ENCODE measurements around the gene NOS3.
A peak's percentile ranks its signal among the peaks of the same experiment; 100 is the strongest.

NOS3 gene

DNA sequence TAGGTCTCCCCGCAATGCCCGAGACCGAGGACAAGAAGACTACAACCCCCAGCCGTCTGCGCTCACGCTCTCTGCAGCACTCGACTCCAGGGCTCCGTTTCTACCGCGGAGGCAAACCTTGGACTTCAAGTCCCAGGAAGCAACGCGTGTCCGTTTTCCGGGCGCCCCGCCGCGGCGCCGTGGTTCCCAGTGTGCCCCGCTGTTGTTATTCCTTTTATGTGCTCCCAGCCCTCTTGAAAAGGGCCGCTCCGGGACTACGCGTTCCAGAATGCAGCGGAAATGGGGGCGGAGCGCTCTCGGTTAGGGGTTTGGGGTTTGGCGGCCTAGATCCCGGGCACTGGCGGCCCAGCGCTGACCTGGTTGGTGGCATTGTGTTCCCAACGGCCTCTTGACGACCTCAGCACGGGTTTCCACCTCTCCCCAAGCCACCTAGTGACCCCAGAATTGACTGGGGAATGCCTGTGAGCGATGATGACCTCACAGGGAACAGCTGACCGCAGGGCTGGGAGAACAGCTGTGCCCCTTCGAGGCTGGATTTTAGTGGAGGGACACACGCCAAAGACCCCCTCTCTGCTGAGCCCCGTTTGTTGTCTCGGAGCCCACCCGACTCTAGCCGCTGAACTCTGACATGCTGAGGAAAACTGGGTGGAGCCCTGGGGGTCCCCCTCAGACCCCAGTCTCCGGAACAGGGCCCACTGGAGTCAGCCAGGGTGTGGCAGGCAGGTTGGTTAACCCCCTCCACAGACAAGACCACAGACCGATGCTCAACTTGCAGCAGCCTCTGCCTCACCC, 67.4 kb downstream of the NOS3 start:
- TF ChIP-seq, protein P1, sequence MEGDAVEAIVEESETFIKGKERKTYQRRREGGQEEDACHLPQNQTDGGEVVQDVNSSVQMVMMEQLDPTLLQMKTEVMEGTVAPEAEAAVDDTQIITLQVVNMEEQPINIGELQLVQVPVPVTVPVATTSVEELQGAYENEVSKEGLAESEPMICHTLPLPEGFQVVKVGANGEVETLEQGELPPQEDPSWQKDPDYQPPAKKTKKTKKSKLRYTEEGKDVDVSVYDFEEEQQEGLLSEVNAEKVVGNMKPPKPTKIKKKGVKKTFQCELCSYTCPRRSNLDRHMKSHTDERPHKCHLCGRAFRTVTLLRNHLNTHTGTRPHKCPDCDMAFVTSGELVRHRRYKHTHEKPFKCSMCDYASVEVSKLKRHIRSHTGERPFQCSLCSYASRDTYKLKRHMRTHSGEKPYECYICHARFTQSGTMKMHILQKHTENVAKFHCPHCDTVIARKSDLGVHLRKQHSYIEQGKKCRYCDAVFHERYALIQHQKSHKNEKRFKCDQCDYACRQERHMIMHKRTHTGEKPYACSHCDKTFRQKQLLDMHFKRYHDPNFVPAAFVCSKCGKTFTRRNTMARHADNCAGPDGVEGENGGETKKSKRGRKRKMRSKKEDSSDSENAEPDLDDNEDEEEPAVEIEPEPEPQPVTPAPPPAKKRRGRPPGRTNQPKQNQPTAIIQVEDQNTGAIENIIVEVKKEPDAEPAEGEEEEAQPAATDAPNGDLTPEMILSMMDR (IDR thresholded peaks at IDR 0.05; ENCODE audit: low read depth, low read length), result no peak
- H3K4me3 ChIP-seq (ENCODE audit: low read depth, low read length), result peak overlapping the region; percentile 64
- DNase-seq (ENCODE audit: low read depth, low spot score), result peak; percentile 100
- in situ Hi-C loops (cut with HindIII; ENCODE audit: low sequenced_read_pairs), result no loop called here

GRCh38 chr7:151058781-151059366, 68.1 kb downstream of the NOS3 start:
- in situ Hi-C loops (cut with HindIII; ENCODE audit: low sequenced_read_pairs), result no loop called here
- TF ChIP-seq, protein P1 (IDR thresholded peaks at IDR 0.05; ENCODE audit: low read depth, low read length), result no peak
- peak overlapping the region; percentile 41 for H3K4me3 ChIP-seq (ENCODE audit: low read depth, low read length)
- peak; percentile 36 for DNase-seq (ENCODE audit: low read depth, low spot score)

GRCh38 chr7:151059367-151060112, 68.7 kb downstream of the NOS3 start, which contains the start of gene SLC4A2:
Gene SLC4A2, plus strand, starts transcription at chr7:151059589. Its CDS starts 2,399 bp downstream, at chr7:151061988.
- peak; percentile 69 for DNase-seq (ENCODE audit: low read depth, low spot score)
- peak within 1 kb of the TSS; percentile 85 for H3K4me3 ChIP-seq (ENCODE audit: low read depth, low read length)
- TF ChIP-seq, protein P1 (IDR thresholded peaks at IDR 0.05; ENCODE audit: low read depth, low read length), result peak; percentile 62
- in situ Hi-C loops (cut with HindIII; ENCODE audit: low sequenced_read_pairs), result no loop called here

- in situ Hi-C loops (cut with HindIII; ENCODE audit: low sequenced_read_pairs), result no loop called here
- peak overlapping the region; percentile 85 for H3K4me3 ChIP-seq (ENCODE audit: low read depth, low read length)
- TF ChIP-seq, protein P1 (IDR thresholded peaks at IDR 0.05; ENCODE audit: low read depth, low read length), result no peak
- DNase-seq (ENCODE audit: low read depth, low spot score), result no peak
Measured at GRCh38 chr7:151060113-151060415, 69.2 kb downstream of the NOS3 start.

GRCh38 chr7:151060416-151061212, 69.8 kb downstream of the NOS3 start:
- H3K4me3 ChIP-seq (ENCODE audit: low read depth, low read length), result peak overlapping the region; percentile 85
- in situ Hi-C loops (cut with HindIII; ENCODE audit: low sequenced_read_pairs), result no loop called here

More at GRCh38 chr7:151060416-151061212, 69.8 kb downstream of the NOS3 start:
- peak; percentile 43 for DNase-seq (ENCODE audit: low read depth, low spot score)
- TF ChIP-seq, protein P1 (IDR thresholded peaks at IDR 0.05; ENCODE audit: low read depth, low read length), result peak; percentile 28

All from astrocyte of the spinal cord (primary cell).